Measurements from ENCODE around the gene RTP5.
A peak's percentile ranks its signal among the peaks of the same experiment; 100 is the strongest.

RTP5 gene

DNA sequence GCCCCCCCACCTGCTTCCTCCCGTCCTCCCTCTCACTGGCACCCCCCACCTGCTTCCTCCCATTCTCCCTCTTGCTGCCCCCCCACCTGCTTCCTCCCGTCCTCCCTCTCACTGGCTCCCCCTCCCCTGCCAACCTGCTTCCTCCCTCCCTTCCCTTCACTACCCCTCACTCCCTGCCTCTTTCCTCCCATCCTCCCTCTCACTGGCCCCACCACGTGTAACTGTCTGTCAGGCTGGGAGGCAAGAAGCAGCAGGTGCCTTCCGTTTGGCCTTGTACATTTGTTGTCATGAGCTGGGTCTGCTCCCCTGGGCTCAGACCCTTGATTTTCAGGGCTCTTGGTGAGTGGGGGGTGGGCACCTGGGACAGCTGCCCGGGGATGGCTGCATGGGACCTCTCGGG lies 19.1 kb downstream of the RTP5 start:
- Histone ChIP-seq H4K20me1 (ENCODE audit: insufficient read depth, low read length, poor library complexity, severe bottlenecking) (no peaks in the 10 kb centered on the region), H3K36me3 (ENCODE audit: insufficient read depth, low read length) (no peaks in the 10 kb centered on the region)

DNA sequence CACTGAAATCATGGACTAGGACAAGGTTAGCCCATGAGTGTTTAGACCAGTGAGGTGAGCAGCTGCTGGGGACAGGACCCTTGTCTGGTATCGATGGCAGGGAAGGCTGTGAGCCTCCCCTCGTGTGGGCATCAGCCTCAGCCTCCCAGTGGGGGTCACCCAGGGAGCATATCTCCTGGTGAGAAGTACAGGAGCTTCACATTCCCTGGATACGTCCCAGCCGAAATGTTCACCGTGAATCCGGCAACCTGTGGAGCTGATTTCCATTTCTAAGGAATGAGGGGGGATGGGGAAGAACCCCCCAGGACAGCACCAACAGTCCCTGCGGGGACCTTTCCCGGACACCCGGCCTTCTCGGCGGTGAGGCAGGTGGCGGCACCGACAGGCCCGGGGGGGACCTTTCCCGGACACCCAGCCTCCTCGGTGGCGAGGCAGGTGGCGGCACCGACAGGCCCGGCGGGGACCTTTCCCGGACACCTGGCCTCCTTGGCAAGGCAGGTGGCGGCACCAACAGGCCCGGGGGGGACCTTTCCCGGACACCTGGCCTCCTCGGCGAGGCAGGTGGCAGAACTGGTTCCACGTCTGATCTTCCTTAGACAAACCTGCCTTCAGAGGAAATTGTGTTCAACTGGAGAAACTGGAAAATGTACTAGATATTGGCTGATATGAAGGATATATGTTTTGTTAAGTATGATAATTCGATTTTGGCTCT lies 21.2 kb downstream of the RTP5 start:
- Histone ChIP-seq H3K9ac (ENCODE audit: low read depth, low read length, poor library complexity, severe bottlenecking) (no peak overlapping the region), H3K9me3 (ENCODE audit: insufficient read depth, low read depth, low read length) (no peaks in the 10 kb centered on the region), H3K4me2 (ENCODE audit: low read depth, low read length, poor library complexity, severe bottlenecking) (no peak overlapping the region), H3F3A (ENCODE audit: low read depth) (peaks cover 19% of the 10 kb centered on the region; the same call in 1 of the 2 replicates), H3K4me3 (ENCODE audit: low read length, poor library complexity, severe bottlenecking) (no peak overlapping the region), H3K9me2 (replicated peaks; ENCODE audit: low read depth, low read length) (no peaks in the 10 kb centered on the region), H3K4me1 (ENCODE audit: insufficient read depth, low read length, poor library complexity, severe bottlenecking) (peaks cover 35% of the 10 kb centered on the region), H3K79me2 (ENCODE audit: insufficient read depth, low read length) (no peaks in the 10 kb centered on the region), H2AFZ (ENCODE audit: low read length) (no peak overlapping the region), H3K36me3 (ENCODE audit: insufficient read depth, low read length) (no peaks in the 10 kb centered on the region), H4K20me1 (ENCODE audit: insufficient read depth, low read length, poor library complexity, severe bottlenecking) (no peaks in the 10 kb centered on the region), H3K27me3 (ENCODE audit: insufficient read depth, low read length, poor library complexity, severe bottlenecking) (no peaks in the 10 kb centered on the region)
- TF ChIP-seq CTCF (conservative IDR thresholded peaks at IDR 0.05; ENCODE audit: low read length) (no peak), EZH2phosphoT487 (IDR thresholded peaks at IDR 0.05; ENCODE audit: borderline replicate concordance) (no peak)

More for the DNA sequence above, 19.1 kb downstream of the RTP5 start:
- Histone ChIP-seq H3K79me2 (ENCODE audit: insufficient read depth, low read length) (peaks cover 14% of the 10 kb centered on the region; the same call in 1 of the 2 replicates), H3F3A (ENCODE audit: low read depth) (peaks cover 11% of the 10 kb centered on the region; the same call in 1 of the 2 replicates), H3K4me2 (ENCODE audit: low read depth, low read length, poor library complexity, severe bottlenecking) (peak overlapping the region; percentile 27), H3K4me3 (ENCODE audit: low read length, poor library complexity, severe bottlenecking) (no peak overlapping the region), H3K9me3 (ENCODE audit: insufficient read depth, low read depth, low read length) (no peaks in the 10 kb centered on the region), H3K27me3 (ENCODE audit: insufficient read depth, low read length, poor library complexity, severe bottlenecking) (no peaks in the 10 kb centered on the region), H3K9me2 (replicated peaks; ENCODE audit: low read depth, low read length) (no peaks in the 10 kb centered on the region), H2AFZ (ENCODE audit: low read length) (no peak overlapping the region), H3K4me1 (ENCODE audit: insufficient read depth, low read length, poor library complexity, severe bottlenecking) (peaks cover 45% of the 10 kb centered on the region), H3K9ac (ENCODE audit: low read depth, low read length, poor library complexity, severe bottlenecking) (no peak overlapping the region)
- no peak for TF ChIP-seq CTCF (conservative IDR thresholded peaks at IDR 0.05; ENCODE audit: low read length)
- no peak for TF ChIP-seq EZH2phosphoT487 (IDR thresholded peaks at IDR 0.05; ENCODE audit: borderline replicate concordance)

DNA sequence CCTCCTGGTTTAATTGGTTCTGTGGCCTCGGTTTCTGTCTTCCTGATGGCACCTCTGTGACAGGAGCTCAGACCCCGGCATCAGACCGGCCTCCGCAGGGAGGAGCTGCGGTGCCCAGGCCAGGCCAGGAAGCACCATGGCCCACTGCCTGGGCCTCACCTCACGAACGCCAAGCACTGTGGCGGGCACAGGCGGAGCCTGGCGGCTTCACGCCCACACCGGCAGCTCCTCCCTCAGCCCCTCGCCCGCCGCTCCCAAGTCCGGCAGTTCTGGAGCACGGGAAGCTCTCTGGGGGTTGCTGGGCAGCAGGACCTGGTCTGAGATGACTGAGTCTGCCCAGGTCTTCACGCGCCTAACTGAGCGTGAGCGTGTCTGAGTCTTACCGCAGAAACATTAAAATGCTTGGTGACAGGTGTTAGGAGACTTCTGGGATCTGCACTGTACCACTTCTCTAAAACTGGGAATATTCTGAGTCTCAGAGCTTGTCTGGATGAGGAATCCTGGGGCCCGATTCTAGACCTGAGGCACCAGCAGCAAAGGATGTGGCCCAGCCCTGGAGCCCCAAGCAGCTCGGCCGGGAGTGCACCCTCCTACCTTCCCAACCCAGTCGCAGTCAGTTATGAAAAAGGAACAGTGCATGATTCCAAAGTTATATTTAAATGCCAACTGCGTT lies 21.9 kb downstream of the RTP5 start:
- H3K4me3 ChIP-seq (ENCODE audit: low read length, poor library complexity, severe bottlenecking) = no peak overlapping the region
- no peak overlapping the region for H2AFZ ChIP-seq (ENCODE audit: low read length)
- H3K4me2 ChIP-seq (ENCODE audit: low read depth, low read length, poor library complexity, severe bottlenecking) = no peak overlapping the region
- H3K79me2 ChIP-seq (ENCODE audit: insufficient read depth, low read length) = no peaks in the 10 kb centered on the region
- H3K4me1 ChIP-seq (ENCODE audit: insufficient read depth, low read length, poor library complexity, severe bottlenecking) = peaks cover 28% of the 10 kb centered on the region
- no peaks in the 10 kb centered on the region for H4K20me1 ChIP-seq (ENCODE audit: insufficient read depth, low read length, poor library complexity, severe bottlenecking)
- no peak for TF ChIP-seq CTCF (conservative IDR thresholded peaks at IDR 0.05; ENCODE audit: low read length)
- TF ChIP-seq EZH2phosphoT487 (IDR thresholded peaks at IDR 0.05; ENCODE audit: borderline replicate concordance) = no peak
- no peaks in the 10 kb centered on the region for H3K9me2 ChIP-seq (replicated peaks; ENCODE audit: low read depth, low read length)
- no peaks in the 10 kb centered on the region for H3K36me3 ChIP-seq (ENCODE audit: insufficient read depth, low read length)
- peaks cover 19% of the 10 kb centered on the region; the same call in 1 of the 2 replicates for H3F3A ChIP-seq (ENCODE audit: low read depth)
- H3K9me3 ChIP-seq (ENCODE audit: insufficient read depth, low read depth, low read length) = no peaks in the 10 kb centered on the region
- no peaks in the 10 kb centered on the region for H3K27me3 ChIP-seq (ENCODE audit: insufficient read depth, low read length, poor library complexity, severe bottlenecking)
- H3K9ac ChIP-seq (ENCODE audit: low read depth, low read length, poor library complexity, severe bottlenecking) = no peak overlapping the region

All from Loucy (cell line).